Measurements from ENCODE around the gene LEMD2.
A peak's percentile ranks its signal among the peaks of the same experiment; 100 is the strongest.

The LEMD2 gene

DNA sequence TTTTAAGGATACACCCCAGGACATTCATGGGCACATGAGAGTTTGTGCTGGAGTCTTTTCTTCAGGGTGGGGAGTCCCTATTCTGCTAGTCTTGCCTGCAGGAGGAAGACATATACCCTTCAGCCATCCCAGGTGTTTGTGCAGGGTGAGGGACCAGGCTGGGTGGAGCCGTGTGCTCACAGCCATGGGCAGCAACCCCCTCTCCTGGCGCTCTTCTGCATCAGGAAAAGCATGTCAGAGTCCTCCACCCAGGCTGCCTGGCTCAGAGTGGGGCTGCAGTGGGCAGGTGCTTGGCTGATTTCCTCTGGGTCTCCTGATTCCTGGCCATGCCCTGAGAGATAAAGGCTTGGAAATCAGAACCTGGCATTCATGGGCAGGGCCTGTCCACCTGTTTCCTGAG lies 37.6 kb upstream of the LEMD2 start:
- TF ChIP-seq POLR2A (IDR thresholded peaks at IDR 0.05; ENCODE audit: low read length) (no peak), GATA1 (IDR thresholded peaks at IDR 0.05; ENCODE audit: low read depth, low read length) (no peak)
- no peak for DNase-seq

DNA sequence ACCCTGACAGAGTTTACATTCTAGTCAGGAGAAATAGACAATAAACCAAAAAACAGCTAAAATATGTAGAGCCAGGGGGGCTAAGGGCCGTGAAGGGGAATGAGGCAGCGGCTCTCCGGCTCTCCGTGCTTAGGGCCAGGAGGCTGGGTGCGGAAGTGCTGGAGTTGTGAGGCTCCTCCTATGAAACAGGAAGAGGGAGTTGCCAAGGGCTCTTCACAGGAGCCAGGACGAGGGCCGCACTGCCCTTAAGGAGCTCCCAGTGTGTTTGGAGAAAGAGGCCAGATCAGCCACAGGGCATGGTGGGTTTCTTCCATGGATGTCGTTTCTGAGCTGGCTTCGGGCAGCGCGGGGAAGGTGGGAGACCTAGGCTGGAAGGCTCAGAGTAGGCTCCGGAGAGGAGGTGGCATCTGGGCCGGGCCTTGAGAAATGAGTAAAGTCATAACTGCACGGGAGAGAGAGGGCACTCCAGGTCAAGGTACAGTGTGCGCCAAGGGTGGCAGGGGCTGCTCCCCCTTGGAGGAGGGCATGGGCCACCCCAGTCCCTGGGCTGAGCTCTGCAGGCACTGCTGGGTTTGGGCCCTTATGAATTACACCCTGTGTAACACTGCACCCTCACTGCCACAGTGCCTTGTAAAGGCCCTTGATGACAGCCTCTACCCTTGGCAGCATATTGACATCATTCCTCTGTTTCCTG lies 35.7 kb upstream of the LEMD2 start:
- no peak for DNase-seq

DNA sequence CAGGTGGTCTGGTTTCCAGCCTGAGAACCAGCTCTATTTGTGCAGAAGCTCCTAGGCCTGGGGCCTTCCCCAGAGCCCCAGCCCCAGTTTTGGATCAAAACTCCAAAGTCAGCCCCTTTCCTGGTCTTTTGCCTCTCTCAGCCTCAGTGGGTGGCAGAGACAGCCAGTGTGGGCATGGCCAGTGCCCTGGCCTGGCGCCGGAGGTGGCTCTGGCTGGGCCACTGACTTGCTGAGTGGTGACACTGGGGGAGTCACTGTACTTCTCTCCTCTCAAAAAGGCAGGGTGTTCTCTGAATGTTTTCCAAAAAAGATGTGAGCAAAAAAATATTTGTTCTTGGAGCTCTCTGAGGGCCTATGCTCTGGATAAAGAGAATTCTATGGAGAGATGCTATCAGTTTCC lies 34.9 kb upstream of the LEMD2 start:
- DNase-seq: no peak
- TF ChIP-seq POLR2A (IDR thresholded peaks at IDR 0.05; ENCODE audit: low read length): no peak
- TF ChIP-seq GATA1 (IDR thresholded peaks at IDR 0.05; ENCODE audit: low read depth, low read length): no peak

More for the DNA sequence above, 35.7 kb upstream of the LEMD2 start:
- no peak for TF ChIP-seq GATA1 (IDR thresholded peaks at IDR 0.05; ENCODE audit: low read depth, low read length)
- TF ChIP-seq POLR2A (IDR thresholded peaks at IDR 0.05; ENCODE audit: low read length): no peak

DNA sequence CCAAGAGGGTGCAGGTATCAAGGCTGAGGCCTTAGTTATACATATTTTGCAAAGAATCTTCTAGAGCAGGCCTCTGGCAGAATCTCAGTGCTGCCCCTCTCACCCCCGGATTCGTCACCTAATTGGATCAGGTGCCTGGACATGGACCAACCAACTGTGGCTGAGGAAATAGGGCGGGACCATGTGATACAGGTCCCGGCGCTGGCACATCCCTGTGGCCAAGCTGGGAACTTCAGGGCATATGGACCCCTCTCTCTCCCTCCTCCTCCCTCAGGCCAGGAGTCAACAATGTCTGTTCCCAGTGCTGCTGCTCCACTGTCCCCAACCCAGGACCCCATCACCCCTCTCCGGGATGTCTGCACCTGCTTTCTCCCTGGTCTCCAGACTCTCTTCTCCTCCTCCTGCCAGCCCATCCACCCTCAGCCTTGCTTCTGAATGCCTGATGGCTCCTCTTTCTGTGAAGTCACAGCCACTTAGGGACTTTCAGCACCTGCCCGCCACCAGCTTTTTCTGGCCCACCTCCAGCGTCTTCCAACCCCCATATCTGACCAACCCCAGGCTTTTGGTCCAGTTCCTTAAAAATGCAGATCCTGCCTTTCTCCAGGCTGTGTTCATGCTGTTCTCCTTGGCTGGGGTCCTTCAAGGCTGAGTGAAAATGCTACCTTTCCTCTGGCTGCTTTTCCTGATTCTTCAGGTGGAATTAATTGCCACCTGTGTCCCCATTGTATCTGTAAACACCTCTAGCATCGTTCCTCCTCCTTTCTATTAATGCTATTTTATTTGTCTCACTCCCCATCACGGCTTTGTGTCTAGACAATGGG lies 33.9 kb upstream of the LEMD2 start:
- peak; percentile 19 to 30 for DNase-seq
- TF ChIP-seq GATA1 (IDR thresholded peaks at IDR 0.05; ENCODE audit: low read depth, low read length) (no peak), POLR2A (IDR thresholded peaks at IDR 0.05; ENCODE audit: low read length) (no peak)

DNA sequence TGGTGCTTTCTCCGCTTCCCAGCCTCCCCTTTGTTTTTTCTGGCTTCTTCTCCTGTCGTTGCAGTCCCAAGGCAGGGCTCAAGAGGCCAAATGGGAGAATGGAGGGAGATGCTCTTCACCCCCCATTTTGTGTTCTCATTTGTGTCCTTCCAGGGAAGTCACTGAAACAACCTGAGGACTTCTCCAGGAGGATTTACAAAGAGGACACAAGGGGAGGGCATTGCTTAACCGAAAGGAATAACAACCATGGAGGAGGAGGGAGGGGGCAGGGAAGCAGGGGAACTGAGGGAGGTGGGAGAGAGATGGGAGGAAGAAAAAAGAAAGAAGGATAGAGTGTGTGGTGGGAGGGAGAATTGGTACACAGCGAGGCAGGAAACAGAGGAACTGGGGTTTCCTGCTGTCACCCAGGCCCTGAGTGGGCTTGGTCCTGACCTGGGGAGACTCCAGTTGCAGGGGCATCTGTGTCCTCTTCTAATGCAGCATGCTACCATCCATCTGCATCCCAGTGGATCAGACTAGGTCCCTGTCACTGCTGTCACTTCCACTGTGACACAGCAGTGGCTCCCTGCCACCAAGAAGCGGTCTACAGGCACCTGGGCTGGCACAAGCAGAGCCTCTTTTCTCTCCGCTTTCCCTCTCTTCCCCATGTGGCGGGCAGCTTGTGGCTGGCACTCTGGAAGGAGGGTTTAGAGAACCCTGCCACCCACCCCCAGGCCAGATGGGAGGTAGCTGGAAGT lies 32.0 kb upstream of the LEMD2 start:
- DNase-seq: no peak
- TF ChIP-seq POLR2A (IDR thresholded peaks at IDR 0.05; ENCODE audit: low read length): no peak

DNA sequence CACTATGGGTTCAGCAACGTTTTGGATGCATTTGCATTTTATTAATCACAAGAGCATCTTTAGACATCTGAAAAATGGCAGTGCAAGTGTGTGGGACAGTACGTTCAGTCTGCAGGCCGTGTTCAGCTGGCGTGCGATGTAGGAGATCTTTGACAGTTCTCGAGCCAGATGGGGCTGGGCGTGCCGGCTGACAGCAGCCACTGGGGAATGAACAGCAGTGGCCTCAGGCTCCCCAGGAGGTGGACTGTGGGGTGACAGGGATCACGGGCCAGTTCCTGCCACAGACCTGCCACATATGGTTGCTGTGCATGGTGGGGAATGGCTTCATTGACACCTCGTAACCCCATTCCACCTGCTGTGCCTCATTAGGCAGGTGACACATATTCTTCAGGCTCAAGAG lies 31.3 kb upstream of the LEMD2 start:
- TF ChIP-seq POLR2A (IDR thresholded peaks at IDR 0.05; ENCODE audit: low read length): no peak
- TF ChIP-seq GATA1 (IDR thresholded peaks at IDR 0.05; ENCODE audit: low read depth, low read length): no peak
- no peak for DNase-seq

DNA sequence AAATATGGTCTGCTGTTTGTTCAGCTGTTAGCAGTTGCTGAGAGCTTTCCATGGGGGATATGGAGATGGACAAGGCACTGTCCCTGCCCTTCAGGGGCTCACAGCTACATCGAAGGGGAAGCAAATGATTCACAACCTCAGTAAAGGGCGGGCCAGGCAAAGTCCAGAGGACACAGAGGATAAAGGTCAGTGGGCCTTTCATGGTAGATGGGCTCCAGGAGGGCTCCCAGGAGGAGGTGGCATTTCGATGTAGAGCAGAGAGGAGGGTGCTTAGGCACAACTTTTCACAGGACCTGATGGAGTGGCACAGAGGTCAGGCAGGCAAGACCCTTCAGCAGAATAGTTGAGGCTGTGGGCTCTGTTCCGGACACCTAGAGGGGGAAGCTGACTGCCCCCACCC lies 30.1 kb upstream of the LEMD2 start:
- no peak for TF ChIP-seq GATA1 (IDR thresholded peaks at IDR 0.05; ENCODE audit: low read depth, low read length)
- TF ChIP-seq POLR2A (IDR thresholded peaks at IDR 0.05; ENCODE audit: low read length): no peak
- DNase-seq: no peak

DNA sequence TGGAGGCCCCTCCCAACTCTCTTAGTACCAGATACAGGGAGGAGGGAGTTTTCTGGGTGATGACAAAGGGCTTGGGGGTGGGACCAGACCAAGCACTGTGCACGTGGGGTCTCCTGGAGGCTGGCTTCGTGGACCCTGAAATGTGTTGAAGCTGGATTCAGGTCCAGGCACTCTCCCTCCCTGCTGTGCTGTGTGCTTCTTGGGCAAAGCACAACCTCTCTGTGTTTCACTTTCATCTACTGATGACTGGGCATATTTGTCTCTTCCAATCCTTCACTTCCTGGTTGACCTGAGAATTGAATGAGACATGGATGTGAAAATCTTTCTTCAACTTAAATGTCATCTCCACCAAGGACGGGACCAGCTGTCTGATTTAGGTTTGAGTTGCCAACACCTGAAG lies 29.4 kb upstream of the LEMD2 start:
- DNase-seq: no peak
- TF ChIP-seq GATA1 (IDR thresholded peaks at IDR 0.05; ENCODE audit: low read depth, low read length) (no peak), POLR2A (IDR thresholded peaks at IDR 0.05; ENCODE audit: low read length) (no peak)

DNA sequence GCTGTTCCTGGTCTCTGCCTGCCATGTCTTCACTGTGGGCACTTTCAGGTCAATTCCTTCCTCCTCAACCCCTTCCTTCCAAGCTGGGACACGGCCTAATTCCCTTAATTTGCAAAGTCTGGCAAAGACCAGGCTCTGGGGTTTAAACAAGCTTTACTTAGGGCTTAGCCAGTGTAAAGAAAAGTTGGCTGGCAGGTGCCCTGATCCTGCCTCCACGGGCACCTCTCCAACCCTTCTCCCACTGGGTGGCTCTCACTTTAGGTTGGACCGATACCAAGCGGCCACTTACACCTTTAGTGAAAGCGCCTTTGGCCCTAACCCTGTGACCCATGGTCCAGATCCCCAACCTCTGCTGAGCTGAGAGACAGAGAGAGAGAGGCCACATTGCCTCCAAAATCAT lies 28.6 kb upstream of the LEMD2 start:
- DNase-seq: no peak
- TF ChIP-seq GATA1 (IDR thresholded peaks at IDR 0.05; ENCODE audit: low read depth, low read length): no peak
- TF ChIP-seq POLR2A (IDR thresholded peaks at IDR 0.05; ENCODE audit: low read length): no peak

DNA sequence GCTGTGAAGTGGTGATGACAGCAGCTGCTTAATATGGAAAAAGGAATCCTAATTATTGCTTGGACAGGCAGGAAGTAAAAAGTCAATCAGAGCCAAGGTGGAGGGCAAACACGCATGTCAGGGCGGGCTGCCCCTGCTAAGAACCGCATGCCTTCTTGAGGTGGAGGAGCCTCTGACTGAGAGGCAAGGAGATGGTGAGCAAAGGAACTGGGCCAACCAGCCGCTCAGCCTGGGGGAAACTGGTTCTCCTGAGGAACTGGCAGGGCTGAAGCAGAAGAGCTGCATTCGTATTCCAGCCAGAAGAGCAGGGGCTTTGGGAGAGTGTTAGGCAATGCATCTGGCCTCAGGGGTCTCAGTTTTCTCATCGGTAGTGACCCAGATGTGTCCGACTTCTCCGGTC lies 28.0 kb upstream of the LEMD2 start:
- TF ChIP-seq GATA1 (IDR thresholded peaks at IDR 0.05; ENCODE audit: low read depth, low read length): no peak
- no peak for TF ChIP-seq POLR2A (IDR thresholded peaks at IDR 0.05; ENCODE audit: low read length)

DNA sequence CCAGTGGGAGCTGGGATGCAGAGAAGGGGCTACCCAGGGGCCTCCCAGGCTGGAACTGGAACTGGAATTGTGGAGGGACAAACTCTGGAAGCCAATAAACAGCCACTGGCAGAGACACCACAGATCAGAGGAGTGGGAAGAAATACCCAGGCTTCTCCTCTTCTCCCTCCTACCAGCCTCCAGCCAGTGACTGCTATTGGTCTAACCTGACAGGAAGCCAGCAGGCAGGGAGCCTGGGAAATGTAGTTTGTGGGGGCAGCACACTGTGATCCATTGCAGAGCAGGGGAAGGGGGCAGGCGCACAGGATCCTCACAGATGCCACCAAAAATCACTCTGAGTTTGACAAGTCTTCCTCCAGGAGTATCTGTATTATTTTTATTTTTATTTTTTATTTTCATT lies 26.9 kb upstream of the LEMD2 start:
- TF ChIP-seq GATA1 (IDR thresholded peaks at IDR 0.05; ENCODE audit: low read depth, low read length) (no peak), POLR2A (IDR thresholded peaks at IDR 0.05; ENCODE audit: low read length) (no peak)
- no peak for DNase-seq

More for the DNA sequence above, 28.0 kb upstream of the LEMD2 start:
- no peak for DNase-seq

DNA sequence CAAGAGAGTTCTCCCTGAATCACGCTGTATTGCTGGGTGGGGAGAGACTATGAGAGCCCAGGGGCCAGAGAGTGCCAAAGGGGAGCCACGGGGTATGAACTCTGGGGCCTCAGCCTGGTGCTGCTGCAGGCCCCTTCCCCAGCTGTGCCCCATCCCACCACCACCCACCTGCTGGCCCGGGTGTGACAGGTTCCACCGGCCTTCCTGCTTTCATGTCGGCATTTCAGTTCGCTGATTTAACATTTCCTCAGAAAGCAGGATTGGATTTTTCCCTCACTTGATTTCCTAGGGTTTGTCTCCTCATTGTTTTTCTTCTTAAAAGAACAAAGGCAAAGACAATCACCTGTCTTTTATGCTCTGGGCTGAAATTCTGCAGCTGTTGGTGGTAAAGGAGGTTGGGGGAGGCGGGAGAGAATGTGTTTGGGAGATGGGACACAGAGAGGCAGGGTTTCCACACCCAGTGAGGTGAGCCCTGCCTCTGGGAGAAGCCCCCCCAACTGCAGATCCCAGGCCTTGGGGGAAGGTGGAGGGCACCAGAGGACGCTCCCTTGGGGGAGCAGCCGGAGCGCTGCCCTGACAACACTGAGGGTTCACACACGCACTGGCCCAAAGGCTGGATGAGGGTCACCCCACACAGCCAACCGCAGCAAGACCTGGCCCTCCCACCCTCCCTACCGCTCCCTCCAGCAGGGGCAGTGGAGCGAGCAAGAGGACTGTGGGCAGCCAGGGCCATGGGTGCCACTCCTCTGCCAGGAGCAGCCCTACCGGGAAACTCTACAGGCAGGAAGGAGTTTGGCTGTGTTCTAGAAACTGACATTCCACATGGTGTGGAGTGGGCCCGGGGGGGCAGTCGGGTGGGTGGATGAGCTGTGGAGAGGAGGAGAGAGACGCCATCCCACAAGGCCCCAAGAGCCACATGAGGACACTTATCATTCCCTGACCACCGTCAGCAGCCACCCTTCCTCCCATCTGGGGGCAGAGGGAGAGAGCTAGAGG lies 25.4 kb upstream of the LEMD2 start:
- DNase-seq: no peak
- no peak for TF ChIP-seq POLR2A (IDR thresholded peaks at IDR 0.05; ENCODE audit: low read length)

DNA sequence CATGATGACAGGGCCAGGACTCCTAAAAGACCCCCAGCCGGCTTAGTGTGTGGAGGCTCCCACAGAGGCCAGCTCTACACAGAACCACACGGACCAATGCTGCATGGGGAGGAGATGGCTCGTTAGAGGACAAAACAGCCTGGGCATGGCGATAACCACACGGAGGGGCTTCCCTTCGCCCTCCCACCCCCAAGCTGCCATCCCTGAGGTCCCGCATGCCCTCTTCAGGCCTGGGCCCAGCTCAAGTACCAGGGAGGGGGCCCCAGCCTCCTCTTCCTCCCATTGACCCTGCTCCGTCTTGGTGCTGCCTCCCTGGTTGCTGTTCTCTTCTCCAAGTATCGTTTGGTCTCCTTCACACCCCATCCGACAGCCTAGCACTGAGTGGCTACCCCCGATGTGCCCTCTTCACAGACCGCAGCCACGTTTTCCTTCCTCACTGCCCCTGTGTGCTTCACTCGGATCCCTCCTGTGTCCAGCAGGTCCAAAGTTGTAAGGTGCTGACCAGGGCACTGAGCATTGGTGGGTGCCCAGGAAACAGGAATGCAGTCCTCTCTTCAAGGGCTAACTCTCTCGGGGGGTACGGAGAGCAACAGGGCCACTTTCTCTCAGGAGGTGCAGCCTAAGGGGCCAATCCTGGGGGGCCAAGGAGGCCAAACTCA lies 24.4 kb upstream of the LEMD2 start:
- no peak for DNase-seq
- TF ChIP-seq POLR2A (IDR thresholded peaks at IDR 0.05; ENCODE audit: low read length): no peak
- no peak for TF ChIP-seq GATA1 (IDR thresholded peaks at IDR 0.05; ENCODE audit: low read depth, low read length)

Data from erythroblast (primary cell).